H1 (cell line): ENCODE results near the gene NGEF.

Source experiments
- CEBPB ChIP-seq: IDR thresholded peaks from 2 replicates; pipeline ENCODE4 v1.6.1; 2012; ENCODE audit warnings: low read depth, low read length
- NRF1 ChIP-seq: IDR thresholded peaks from 2 replicates; pipeline ENCODE4 v1.6.1; 2011; ENCODE audit warnings: mild to moderate bottlenecking, low read depth, low read length, improper control_type of control experiment
- POLR2AphosphoS5 ChIP-seq: IDR thresholded peaks from 2 replicates; pipeline ENCODE4 v1.6.1; 2011; ENCODE audit warnings: low read depth, low read length
- RAD21 ChIP-seq, 2 experiments: IDR thresholded peaks in 1 of 2; conservative IDR thresholded peaks in 1 of 2; 2 replicates each; pipeline ENCODE4 v1.6.1; 2011; ENCODE audit warnings: low read depth in 2 of 2, low read length in 2 of 2, improper control_type of control experiment in 1 of 2, inconsistent platforms in 1 of 2, mild to moderate bottlenecking in 1 of 2, moderate library complexity in 1 of 2
- SIRT6 ChIP-seq: IDR thresholded peaks from one replicate; pipeline ENCODE4 v1.7.1; 2012; ENCODE audit warnings: low read length, inconsistent platforms
- TF ChIP-seq, protein P1 (sequence below): IDR thresholded peaks from 2 replicates; pipeline ENCODE4 v1.6.1; 2012; ENCODE audit warnings: inconsistent platforms
- TF ChIP-seq, protein P2 (sequence below), 3 experiments: IDR thresholded peaks; 1 replicate in 2 of 3; 2 replicates in 1 of 3; pipeline versions ENCODE4 v1.5.1 to v1.6.1; 2011; ENCODE audit warnings: low read length in 3 of 3, mild to moderate bottlenecking in 3 of 3, inconsistent platforms in 2 of 3, low read depth in 1 of 3, moderate library complexity in 1 of 3; ENCODE audit not compliant: insufficient read depth in 1 of 3; ENCODE audit errors: control extremely low read depth in 1 of 3

DNA sequence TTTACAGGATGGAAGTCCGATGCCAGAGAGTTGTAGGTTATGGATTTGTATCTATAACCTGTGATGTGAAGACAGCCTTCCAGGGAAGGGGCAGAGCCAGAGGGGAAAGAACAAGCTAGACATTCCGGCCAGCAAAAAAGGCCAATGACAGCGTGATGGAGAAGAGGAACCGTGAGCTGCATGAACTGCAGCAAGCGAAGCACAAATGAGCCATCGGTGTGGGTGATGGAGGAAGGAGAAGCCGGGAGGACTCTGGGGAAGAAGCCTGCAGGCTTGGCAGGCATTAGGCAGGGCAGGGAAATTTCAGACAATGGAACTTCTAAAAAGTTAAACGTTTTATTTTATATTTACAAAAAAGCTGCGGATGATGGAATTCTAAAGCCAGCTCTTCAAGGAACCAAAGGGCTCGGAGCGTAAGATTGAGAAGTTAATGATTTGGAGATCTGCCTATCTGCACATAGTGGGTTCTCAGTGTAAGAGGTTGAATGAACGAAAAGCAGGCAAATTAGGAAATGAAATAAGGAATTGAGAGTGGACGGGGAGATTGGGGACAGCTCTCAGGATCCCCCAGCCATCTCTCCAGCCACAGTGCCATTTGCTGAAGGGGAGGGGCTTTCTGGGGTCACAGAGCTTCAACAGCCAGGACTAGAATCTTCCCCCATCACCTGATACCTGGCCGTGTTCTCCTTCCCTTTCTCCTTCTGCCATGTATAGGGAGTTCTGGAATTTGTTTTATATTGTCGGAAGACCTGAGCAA, 28.4 kb downstream of the NGEF start:
- TF ChIP-seq SIRT6 (no peak), RAD21 (IDR thresholded peaks at IDR 0.05 in 1 of 2, conservative IDR thresholded peaks at IDR 0.05 in 1 of 2; ENCODE audit: low read depth in 2 of 2, low read length in 2 of 2) (no peak), CEBPB (no peak), POLR2AphosphoS5 (no peak), NRF1 (no peak)
- TF ChIP-seq, protein P1, sequence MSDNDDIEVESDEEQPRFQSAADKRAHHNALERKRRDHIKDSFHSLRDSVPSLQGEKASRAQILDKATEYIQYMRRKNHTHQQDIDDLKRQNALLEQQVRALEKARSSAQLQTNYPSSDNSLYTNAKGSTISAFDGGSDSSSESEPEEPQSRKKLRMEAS: no peak
- TF ChIP-seq, protein P2, sequence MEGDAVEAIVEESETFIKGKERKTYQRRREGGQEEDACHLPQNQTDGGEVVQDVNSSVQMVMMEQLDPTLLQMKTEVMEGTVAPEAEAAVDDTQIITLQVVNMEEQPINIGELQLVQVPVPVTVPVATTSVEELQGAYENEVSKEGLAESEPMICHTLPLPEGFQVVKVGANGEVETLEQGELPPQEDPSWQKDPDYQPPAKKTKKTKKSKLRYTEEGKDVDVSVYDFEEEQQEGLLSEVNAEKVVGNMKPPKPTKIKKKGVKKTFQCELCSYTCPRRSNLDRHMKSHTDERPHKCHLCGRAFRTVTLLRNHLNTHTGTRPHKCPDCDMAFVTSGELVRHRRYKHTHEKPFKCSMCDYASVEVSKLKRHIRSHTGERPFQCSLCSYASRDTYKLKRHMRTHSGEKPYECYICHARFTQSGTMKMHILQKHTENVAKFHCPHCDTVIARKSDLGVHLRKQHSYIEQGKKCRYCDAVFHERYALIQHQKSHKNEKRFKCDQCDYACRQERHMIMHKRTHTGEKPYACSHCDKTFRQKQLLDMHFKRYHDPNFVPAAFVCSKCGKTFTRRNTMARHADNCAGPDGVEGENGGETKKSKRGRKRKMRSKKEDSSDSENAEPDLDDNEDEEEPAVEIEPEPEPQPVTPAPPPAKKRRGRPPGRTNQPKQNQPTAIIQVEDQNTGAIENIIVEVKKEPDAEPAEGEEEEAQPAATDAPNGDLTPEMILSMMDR (IDR thresholded peaks at IDR 0.05; ENCODE audit: control extremely low read depth in 1 of 3, insufficient read depth in 1 of 3, low read depth in 1 of 3, low read length in 3 of 3): no peak
